GM12865 (cell line): ENCODE data around the gene CD68.

ENCODE experiments used
- DNase-seq: peaks from one replicate; pipeline ENCODE4 v3.0.0; 2010; ENCODE audit warnings: low read depth
- H3K4me3 ChIP-seq: 2 replicates; pipeline ENCODE4 v1.5.1; 2011; ENCODE audit warnings: mild to moderate bottlenecking, low read depth, low read length, control low read depth
- TF ChIP-seq, protein P1 (sequence below): IDR thresholded peaks from 2 replicates; pipeline ENCODE4 v1.5.1; 2011; ENCODE audit warnings: low read length, control low read depth, low read depth, inconsistent platforms; ENCODE audit not compliant: insufficient read depth; ENCODE audit errors: missing control alignments

CD68 gene

DNA sequence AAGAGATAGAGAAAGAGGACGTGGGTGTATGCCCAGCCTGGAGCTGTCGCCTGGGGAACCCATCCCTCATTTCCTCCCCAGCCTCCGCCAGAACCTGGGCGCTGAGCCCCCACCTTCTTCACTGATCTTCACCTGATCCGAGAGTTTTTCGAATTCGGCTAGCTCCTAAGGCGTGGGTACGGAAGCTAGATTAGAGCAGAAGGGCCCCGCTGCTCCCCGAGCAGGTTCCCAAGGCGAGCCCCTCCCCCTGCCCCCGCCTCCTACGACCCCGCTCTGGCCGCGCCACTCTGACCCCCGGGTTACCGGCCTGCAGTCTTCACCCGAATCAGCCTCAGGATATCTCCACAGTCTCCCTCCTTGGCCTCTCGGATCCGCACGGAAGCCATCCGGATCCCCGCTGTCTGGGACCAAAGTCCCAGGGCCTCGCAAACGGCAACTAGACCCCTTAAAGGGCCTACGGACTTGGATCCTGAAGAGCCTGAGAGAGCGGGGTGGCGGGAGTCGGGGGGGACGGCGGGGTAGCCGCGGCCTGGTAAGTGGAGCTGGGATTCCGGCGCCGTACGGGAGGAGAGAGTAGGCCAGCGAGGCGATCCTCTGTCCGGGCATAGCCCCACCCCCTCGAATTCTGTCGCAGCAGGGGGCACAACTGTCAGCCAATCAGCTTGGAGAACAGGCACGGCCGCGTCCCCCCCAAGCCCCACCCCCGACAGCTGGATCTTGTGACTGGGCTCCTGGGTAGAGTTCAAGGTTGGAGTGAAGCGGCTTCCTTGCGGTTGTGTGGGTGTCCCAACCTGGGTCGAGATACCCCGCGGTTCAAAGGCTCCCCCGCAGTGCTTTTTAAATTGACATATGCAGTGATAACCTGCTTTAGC, 48.0 kb downstream of the CD68 start, which contains the start of gene SAT2:
Gene SAT2 (minus strand): TSS at position 572 of the 872 bp plus-strand sequence. CDS start 186 bp downstream, at position 386.
- peak; percentile 95 for DNase-seq
- peak within 1 kb of the TSS; percentile 76 for H3K4me3 ChIP-seq

DNA sequence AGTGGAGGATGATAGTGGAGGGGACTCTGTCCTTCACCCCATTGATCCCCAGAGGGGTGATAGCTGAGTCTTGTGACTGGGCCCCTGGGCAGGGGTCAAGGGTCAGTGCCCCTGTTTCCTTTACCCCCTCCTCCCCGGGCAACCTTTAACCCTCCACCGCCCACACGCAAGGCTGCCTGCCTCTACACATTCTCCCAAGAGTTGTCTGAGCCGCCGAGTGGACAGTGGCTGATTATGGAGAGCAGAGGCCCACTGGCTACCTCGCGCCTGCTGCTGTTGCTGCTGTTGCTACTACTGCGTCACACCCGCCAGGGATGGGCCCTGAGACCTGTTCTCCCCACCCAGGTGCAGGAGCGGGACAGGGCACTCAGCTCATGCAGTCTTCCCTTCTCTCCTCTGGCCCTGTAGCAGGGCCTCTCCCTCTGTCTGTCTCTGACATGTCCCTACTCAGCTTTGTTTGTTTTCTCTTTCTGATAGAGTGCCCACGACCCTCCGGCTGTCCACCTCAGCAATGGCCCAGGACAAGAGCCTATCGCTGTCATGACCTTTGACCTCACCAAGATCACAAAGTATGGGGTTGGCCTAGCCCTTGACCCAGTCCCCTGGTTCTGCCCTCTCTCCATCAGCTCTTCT, 50.6 kb downstream of the CD68 start, which contains the start of gene SHBG:
Gene SHBG (plus strand): TSS at position 197 of the 633 bp plus-strand sequence. CDS start 38 bp downstream, at position 235.
- H3K4me3 ChIP-seq = no peak within 1 kb of the TSS
- no peak for DNase-seq
- TF ChIP-seq, protein P1, sequence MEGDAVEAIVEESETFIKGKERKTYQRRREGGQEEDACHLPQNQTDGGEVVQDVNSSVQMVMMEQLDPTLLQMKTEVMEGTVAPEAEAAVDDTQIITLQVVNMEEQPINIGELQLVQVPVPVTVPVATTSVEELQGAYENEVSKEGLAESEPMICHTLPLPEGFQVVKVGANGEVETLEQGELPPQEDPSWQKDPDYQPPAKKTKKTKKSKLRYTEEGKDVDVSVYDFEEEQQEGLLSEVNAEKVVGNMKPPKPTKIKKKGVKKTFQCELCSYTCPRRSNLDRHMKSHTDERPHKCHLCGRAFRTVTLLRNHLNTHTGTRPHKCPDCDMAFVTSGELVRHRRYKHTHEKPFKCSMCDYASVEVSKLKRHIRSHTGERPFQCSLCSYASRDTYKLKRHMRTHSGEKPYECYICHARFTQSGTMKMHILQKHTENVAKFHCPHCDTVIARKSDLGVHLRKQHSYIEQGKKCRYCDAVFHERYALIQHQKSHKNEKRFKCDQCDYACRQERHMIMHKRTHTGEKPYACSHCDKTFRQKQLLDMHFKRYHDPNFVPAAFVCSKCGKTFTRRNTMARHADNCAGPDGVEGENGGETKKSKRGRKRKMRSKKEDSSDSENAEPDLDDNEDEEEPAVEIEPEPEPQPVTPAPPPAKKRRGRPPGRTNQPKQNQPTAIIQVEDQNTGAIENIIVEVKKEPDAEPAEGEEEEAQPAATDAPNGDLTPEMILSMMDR = no peak

More for the DNA sequence above, 48.0 kb downstream of the CD68 start, which contains the start of gene SAT2:
- TF ChIP-seq, protein P1 = no peak
